CD4-positive, alpha-beta memory T cell (primary cell): Measurements from ENCODE around the gene SOWAHB. TPM values are rescaled to one million over a fixed set of nuclear protein-coding genes. Genes with fewer than 3 reads are reported as not detected.

Source experiments
- CTCF ChIA-PET: fragments of 350-600 bp; sonication (Branson Sonifier 250); formaldehyde crosslinking; loops from one replicate; lab custom pipeline; 2021; ENCODE audit warnings: inconsistent platforms; ENCODE audit not compliant: partially characterized antibody; lab: Charles Lee
- POLR2A ChIA-PET: fragments of 350-600 bp; sonication (Branson Sonifier 250); formaldehyde crosslinking; loops from one replicate; lab custom pipeline; 2021; ENCODE audit not compliant: partially characterized antibody; lab: Charles Lee
- DNase-seq, 5 donors: peaks; one replicate each; pipeline versions ENCODE4 v3.0.0 to v3.0.0-alpha.2; 2020 to 2022; ENCODE audit warnings: mixed read lengths in 1 of 5
- H3K27ac ChIP-seq: one replicate; pipeline ENCODE4 v1.7.0; 2013; ENCODE audit warnings: low read depth, low read length
- H3K27me3 ChIP-seq: 2 replicates; pipeline ENCODE4 v1.7.0; 2013; ENCODE audit warnings: mild to moderate bottlenecking, low read length, moderate library complexity; ENCODE audit not compliant: insufficient read depth
- H3K36me3 ChIP-seq: 2 replicates; pipeline ENCODE4 v1.7.0; 2013; ENCODE audit warnings: mild to moderate bottlenecking, low read length, moderate library complexity; ENCODE audit not compliant: insufficient read depth
- H3K4me1 ChIP-seq: 2 replicates; pipeline ENCODE4 v1.7.0; 2013; ENCODE audit warnings: mild to moderate bottlenecking, low read length, moderate library complexity; ENCODE audit not compliant: insufficient read depth
- H3K4me3 ChIP-seq, 2 donors: one replicate each; pipeline ENCODE4 v1.7.0; 2013; ENCODE audit warnings: low read length in 2 of 2, mild to moderate bottlenecking in 1 of 2
- H3K9me3 ChIP-seq, 2 donors: one replicate each; pipeline ENCODE4 v1.7.0; 2013; ENCODE audit warnings: low read length in 2 of 2, control low read depth in 1 of 2; ENCODE audit not compliant: control insufficient read depth in 1 of 2
- H3K27ac Mint-ChIP-seq, 7 donors: one replicate each; pipeline ENCODE4 v1.8.0; 2020 to 2021; ENCODE audit warnings: mixed read lengths in 7 of 7, mild to moderate bottlenecking in 6 of 7, inconsistent platforms in 3 of 7, moderate library complexity in 3 of 7
- H3K27me3 Mint-ChIP-seq, 2 donors: one replicate each; pipeline ENCODE4 v1.8.0; 2020 to 2021; ENCODE audit warnings: mixed read lengths in 2 of 2
- H3K36me3 Mint-ChIP-seq, 2 donors: one replicate each; pipeline ENCODE4 v1.8.0; 2020 to 2021; ENCODE audit warnings: mixed read lengths in 2 of 2, inconsistent platforms in 1 of 2, mild to moderate bottlenecking in 1 of 2
- H3K4me1 Mint-ChIP-seq, 4 donors: one replicate each; pipeline ENCODE4 v1.8.0; 2020 to 2021; ENCODE audit warnings: mixed read lengths in 4 of 4, mild to moderate bottlenecking in 1 of 4
- H3K4me3 Mint-ChIP-seq, 8 donors: one replicate each; pipeline ENCODE4 v1.8.0; 2020 to 2021; ENCODE audit warnings: mixed read lengths in 8 of 8, mild to moderate bottlenecking in 7 of 8, moderate library complexity in 6 of 8, inconsistent platforms in 3 of 8
- H3K9me3 Mint-ChIP-seq, 8 donors: one replicate each; pipeline ENCODE4 v1.8.0; 2020 to 2021; ENCODE audit warnings: mixed read lengths in 8 of 8, mild to moderate bottlenecking in 5 of 8, inconsistent platforms in 3 of 8, moderate library complexity in 1 of 8
- intact Hi-C: fragments of 100-400 bp; cut with micrococcal nuclease; formaldehyde crosslinking; loops from one replicate; pipeline ENCODE4 v1.15.1; 2023
- polyA plus RNA-seq, 2 donors: library from polyadenylated mRNA; unstranded; fragments of 300-500 nt; fragmentation: Illumina TruSeq; gene quantifications; one replicate each; pipeline ENCODE4 v1.2.3, GENCODE V29; 2021
- total RNA-seq, 2 experiments: library from RNA; stranded (reverse); gene quantifications; one replicate each; pipeline ENCODE4 v1.2.3, GENCODE V29; 2021

The SOWAHB gene
- total and polyA plus RNA-seq, 4 experiments from 2014 or later = not detected

DNA sequence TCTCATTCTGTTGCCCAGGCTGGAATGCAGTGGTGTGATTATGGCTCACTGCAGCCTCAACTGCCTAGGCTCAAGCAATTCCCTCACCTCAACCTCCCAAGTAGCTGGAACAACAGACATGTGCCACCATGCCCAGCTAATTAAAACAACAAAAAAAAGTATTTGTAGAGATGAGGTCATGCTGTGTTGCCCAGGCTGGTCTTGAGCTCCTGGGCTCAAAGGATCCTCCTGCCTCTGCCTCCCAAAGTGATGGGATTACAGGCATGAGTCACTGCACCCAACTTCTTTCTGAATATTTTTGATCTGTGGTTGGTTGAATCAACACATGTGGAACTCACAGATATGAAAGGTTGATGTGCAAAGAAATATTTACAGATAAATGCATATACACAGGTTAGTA lies 33.1 kb upstream of the SOWAHB start:
- ChIA-PET CTCF (no interaction called here), POLR2A (no interaction called here)
- Mint-ChIP-seq H3K4me3 (no peak overlapping the region), H3K27me3 (peaks cover 0 to 2% of the 10 kb centered on the region in 2 donors), H3K9me3 (no peaks in the 10 kb centered on the region), H3K4me1 (no peaks in the 10 kb centered on the region), H3K27ac (no peak overlapping the region), H3K36me3 (no peaks in the 10 kb centered on the region)
- Histone ChIP-seq H3K4me1 (no peaks in the 10 kb centered on the region), H3K36me3 (no peaks in the 10 kb centered on the region), H3K27ac (no peak overlapping the region), H3K27me3 (no peaks in the 10 kb centered on the region), H3K9me3 (no peaks in the 10 kb centered on the region), H3K4me3 (no peak overlapping the region)
- DNase-seq = no peak
- intact Hi-C loops = no loop called here

DNA sequence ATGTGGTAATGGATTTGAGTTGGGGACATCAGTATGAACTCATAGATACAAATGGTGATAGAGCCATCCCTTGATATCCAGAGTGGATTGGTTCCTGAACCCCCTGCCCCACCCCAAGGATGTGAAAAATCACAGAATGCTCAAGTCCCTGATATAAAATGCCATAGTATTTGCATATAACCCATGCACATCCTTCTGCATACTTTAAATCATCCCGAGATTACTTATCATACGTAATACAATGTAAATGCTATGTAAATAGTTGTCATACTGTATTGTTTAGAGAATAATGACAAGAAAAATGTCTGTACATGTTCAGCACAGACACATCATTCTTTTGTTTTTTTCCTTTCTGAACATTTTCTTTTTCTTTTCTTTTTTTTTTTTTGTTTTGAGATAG lies 32.7 kb upstream of the SOWAHB start:
- Mint-ChIP-seq H3K9me3 (no peaks in the 10 kb centered on the region), H3K27me3 (peaks cover 0 to 2% of the 10 kb centered on the region in 2 donors), H3K4me3 (no peak overlapping the region), H3K27ac (no peak overlapping the region), H3K36me3 (no peaks in the 10 kb centered on the region), H3K4me1 (no peaks in the 10 kb centered on the region)
- no peak overlapping the region for H3K27ac ChIP-seq
- H3K9me3 ChIP-seq = no peaks in the 10 kb centered on the region
- no peaks in the 10 kb centered on the region for H3K36me3 ChIP-seq
- H3K27me3 ChIP-seq = no peaks in the 10 kb centered on the region
- no peak for DNase-seq
- POLR2A ChIA-PET = no interaction called here
- H3K4me1 ChIP-seq = no peaks in the 10 kb centered on the region
- H3K4me3 ChIP-seq = no peak overlapping the region
- intact Hi-C loops = no loop called here
- CTCF ChIA-PET = no interaction called here

DNA sequence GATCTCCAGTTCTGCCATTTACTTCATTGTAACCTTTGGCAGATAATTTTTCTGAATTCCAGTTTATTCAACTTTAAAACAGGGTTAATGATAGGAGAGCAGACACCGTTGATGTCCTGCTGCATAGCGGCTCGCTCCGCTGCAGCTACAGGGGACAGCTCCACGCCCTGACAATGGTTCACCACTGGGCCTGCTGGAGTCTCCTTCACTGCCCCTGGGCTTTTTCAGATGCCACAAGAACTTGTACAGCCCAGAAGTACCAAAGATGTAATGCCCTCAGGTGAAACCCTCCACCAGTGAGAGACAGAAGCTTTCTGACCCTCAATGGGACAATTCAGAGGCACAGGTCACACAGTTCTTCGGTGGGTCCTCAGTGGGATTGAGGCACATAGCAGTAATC lies 28.9 kb upstream of the SOWAHB start:
- CTCF ChIA-PET = no interaction called here
- intact Hi-C loops = no loop called here

DNA sequence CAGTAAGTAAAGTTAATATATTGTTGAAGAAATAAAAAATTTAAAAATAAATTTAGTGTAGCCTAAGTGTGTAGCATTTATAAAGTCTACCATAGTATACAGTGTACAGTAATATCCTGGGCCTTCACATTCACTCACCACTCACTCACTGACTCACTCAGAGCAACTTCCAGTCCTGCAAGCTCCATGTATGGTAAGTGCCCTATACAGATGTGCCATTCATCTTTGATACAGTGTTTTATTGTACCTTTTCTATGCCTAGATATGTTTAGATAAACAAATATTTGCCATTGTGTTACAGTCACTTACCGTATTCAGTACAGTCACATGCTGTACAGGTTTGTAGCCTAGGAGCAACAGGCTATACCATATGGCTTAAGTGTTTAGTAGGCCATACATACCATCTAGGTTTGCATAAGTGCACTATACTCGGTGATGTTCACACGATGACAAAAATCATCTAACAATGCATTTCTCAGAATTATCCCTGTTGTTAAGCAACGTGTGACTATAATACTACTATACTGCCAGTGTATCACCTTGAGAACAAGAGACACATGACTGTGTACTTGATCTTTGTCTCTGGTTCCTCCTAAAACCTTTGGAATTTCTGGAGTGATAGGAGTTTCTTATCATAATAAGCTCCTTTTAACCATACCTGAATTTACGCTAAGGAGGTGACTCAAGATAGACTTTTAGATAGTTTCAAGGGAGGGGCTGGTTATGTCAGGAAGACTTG lies 25.8 kb upstream of the SOWAHB start:
- H3K4me1 Mint-ChIP-seq = peaks cover 0 to 5% (median 0%) of the 10 kb centered on the region in 4 donors
- H3K9me3 Mint-ChIP-seq = no peaks in the 10 kb centered on the region
- no peak for DNase-seq
- CTCF ChIA-PET = no interaction called here
- no peaks in the 10 kb centered on the region for H3K4me1 ChIP-seq
- no peaks in the 10 kb centered on the region for H3K27me3 ChIP-seq
- H3K27ac ChIP-seq = no peak overlapping the region
- H3K36me3 Mint-ChIP-seq = no peaks in the 10 kb centered on the region
- no peak overlapping the region for H3K4me3 ChIP-seq
- POLR2A ChIA-PET = no interaction called here
- H3K27ac Mint-ChIP-seq = no peak overlapping the region
- no peaks in the 10 kb centered on the region for H3K9me3 ChIP-seq
- no peak overlapping the region for H3K4me3 Mint-ChIP-seq
- peaks cover 0 to 1% of the 10 kb centered on the region in 2 donors for H3K27me3 Mint-ChIP-seq
- H3K36me3 ChIP-seq = no peaks in the 10 kb centered on the region
- intact Hi-C loops = no loop called here

More for the DNA sequence above, 28.9 kb upstream of the SOWAHB start:
- Mint-ChIP-seq H3K9me3 (no peaks in the 10 kb centered on the region), H3K4me1 (no peaks in the 10 kb centered on the region), H3K4me3 (no peak overlapping the region), H3K27me3 (no peaks in the 10 kb centered on the region), H3K27ac (no peak overlapping the region), H3K36me3 (no peaks in the 10 kb centered on the region)
- POLR2A ChIA-PET = no interaction called here
- Histone ChIP-seq H3K27me3 (no peaks in the 10 kb centered on the region), H3K36me3 (no peaks in the 10 kb centered on the region), H3K27ac (no peak overlapping the region), H3K4me3 (no peak overlapping the region), H3K4me1 (no peaks in the 10 kb centered on the region), H3K9me3 (no peaks in the 10 kb centered on the region)
- no peak for DNase-seq

DNA sequence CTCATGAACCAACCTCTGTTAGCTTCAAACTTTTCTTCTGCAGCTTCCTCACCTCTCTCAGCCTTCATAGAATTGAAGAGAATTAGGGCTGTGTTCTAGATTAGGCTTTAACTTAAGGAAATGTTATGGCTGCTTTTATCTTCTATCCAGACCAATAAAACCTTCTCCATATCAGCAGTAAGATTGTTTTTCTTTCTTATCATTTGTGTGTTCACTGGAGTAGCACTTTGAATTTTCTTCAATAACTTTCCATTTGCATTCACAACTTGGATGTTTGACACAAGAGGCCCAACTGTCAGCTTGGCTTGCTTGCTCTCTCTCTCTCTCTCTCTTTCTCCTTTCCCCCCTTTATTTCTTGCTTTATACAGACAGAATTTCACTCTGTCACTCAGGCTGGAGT lies 22.8 kb upstream of the SOWAHB start:
- Mint-ChIP-seq H3K4me1 (peaks cover 0 to 5% (median 0%) of the 10 kb centered on the region in 4 donors), H3K27ac (no peak overlapping the region), H3K4me3 (no peak overlapping the region), H3K9me3 (no peaks in the 10 kb centered on the region), H3K36me3 (no peaks in the 10 kb centered on the region), H3K27me3 (peaks cover 0 to 1% of the 10 kb centered on the region in 2 donors)
- Histone ChIP-seq H3K27me3 (no peaks in the 10 kb centered on the region), H3K4me1 (no peaks in the 10 kb centered on the region), H3K27ac (no peak overlapping the region), H3K4me3 (no peak overlapping the region), H3K36me3 (no peaks in the 10 kb centered on the region), H3K9me3 (no peaks in the 10 kb centered on the region)
- DNase-seq = no peak
- ChIA-PET CTCF (interaction anchor here (0.7 kb wide), 1 partner anchor 124 kb away, joined by 3 read pairs; no protein-coding TSS in a partner anchor), POLR2A (no interaction called here)
- intact Hi-C loops = no loop called here

DNA sequence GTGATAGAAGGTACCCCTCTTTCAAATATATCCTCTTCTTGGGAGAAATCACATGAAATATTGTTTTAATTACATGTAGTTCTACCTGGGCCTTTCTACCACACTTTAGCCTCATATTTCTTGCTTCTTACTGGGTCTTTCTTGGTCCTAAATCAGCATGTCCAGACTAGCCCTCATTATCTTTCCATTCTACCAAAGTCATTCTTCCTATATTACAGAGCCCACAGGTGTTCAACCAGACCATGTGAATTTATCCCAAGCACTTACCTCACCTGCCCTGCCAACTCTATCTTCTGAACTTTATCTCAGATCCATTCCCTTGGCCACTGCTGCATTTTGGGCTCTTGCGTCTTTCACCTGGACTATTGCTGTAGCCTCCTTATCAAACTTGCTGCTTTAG lies 11.8 kb upstream of the SOWAHB start:
- POLR2A ChIA-PET = no interaction called here
- Histone ChIP-seq H3K27me3 (peaks cover 3% of the 10 kb centered on the region), H3K4me3 (no peak overlapping the region), H3K27ac (no peak overlapping the region), H3K4me1 (no peaks in the 10 kb centered on the region), H3K36me3 (no peaks in the 10 kb centered on the region), H3K9me3 (no peaks in the 10 kb centered on the region)
- intact Hi-C loops = no loop called here
- no peaks in the 10 kb centered on the region for H3K4me1 Mint-ChIP-seq
- peaks cover 0 to 3% (median under 1%) of the 10 kb centered on the region in 8 donors for H3K9me3 Mint-ChIP-seq
- DNase-seq = no peak
- H3K4me3 Mint-ChIP-seq = no peak overlapping the region
- H3K27ac Mint-ChIP-seq = no peak overlapping the region
- CTCF ChIA-PET = no interaction called here
- peaks cover 9% of the 10 kb centered on the region in 2 donors for H3K27me3 Mint-ChIP-seq
- H3K36me3 Mint-ChIP-seq = no peaks in the 10 kb centered on the region

DNA sequence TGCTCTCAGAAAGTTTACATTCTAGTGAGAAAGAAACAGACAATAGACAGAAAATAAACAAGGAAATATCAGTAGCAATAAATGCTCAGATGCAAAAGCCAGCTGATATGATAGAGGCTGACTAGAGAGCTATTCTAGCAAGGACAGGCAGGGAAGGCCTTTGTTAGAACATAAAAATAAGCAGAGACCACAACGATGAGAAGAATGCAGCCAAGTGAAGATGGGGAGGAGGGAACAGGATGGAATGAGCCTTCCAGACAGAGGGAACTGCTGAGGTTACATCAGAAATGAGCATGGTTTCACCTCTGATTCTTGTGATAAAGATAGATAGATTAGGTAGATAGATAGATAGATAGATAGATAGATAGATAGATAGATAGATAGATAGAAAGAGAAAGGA lies 7.6 kb upstream of the SOWAHB start:
- peak overlapping the region in 1 of 8 donors; percentile 53 for H3K4me3 Mint-ChIP-seq
- no peak overlapping the region for H3K27ac Mint-ChIP-seq
- peaks cover 1 to 9% of the 10 kb centered on the region in 2 donors for H3K27me3 Mint-ChIP-seq
- Histone ChIP-seq H3K36me3 (no peaks in the 10 kb centered on the region), H3K27ac (no peak overlapping the region), H3K4me1 (no peaks in the 10 kb centered on the region), H3K27me3 (peaks cover 6% of the 10 kb centered on the region), H3K9me3 (no peaks in the 10 kb centered on the region), H3K4me3 (no peak overlapping the region)
- H3K36me3 Mint-ChIP-seq = no peaks in the 10 kb centered on the region
- DNase-seq = no peak
- H3K9me3 Mint-ChIP-seq = peaks cover 0 to 3% (median 0%) of the 10 kb centered on the region in 8 donors
- CTCF ChIA-PET = no interaction called here
- POLR2A ChIA-PET = no interaction called here
- H3K4me1 Mint-ChIP-seq = no peaks in the 10 kb centered on the region
- intact Hi-C loops = no loop called here
